PC-3 (cell line): Measurements from ENCODE around the gene HSPB6. TPM values are rescaled to one million over a fixed set of nuclear protein-coding genes. Genes with fewer than 3 reads are reported as not detected.

Experiments used
- ATAC-seq: fragments of 200-7000 bp; cut with Tn5 transposase; 2 replicates; pipeline ENCODE4 v1.9.1; 2020; ENCODE audit warnings: mild to moderate bottlenecking, moderate library complexity
- BruUV-seq: library from RNA; stranded (reverse); fragments of 400-500 nt; replicated peaks from 2 replicates; lab custom pipeline; 2021; lab: Mats Ljungman, UMichigan
- CTCF ChIA-PET: fragments of 300-600 bp; sonication (Branson Sonifier 250); formaldehyde crosslinking; loops from one replicate; lab custom pipeline; 2022; ENCODE audit warnings: antibody characterized with exemption; lab: Charles Lee
- POLR2A ChIA-PET: fragments of 300-600 bp; sonication (Branson Sonifier 250); formaldehyde crosslinking; loops from one replicate; lab custom pipeline; 2022; ENCODE audit warnings: antibody characterized with exemption; ENCODE audit not compliant: unreplicated experiment; lab: Charles Lee
- DNase-seq: peaks from one replicate; pipeline ENCODE4 v3.0.0-alpha.2; 2015
- H2AFZ ChIP-seq: fragments of 300-600 bp; sonication (generic); 2 replicates; pipeline ENCODE4 v1.6.0; 2016; ENCODE audit warnings: antibody characterized with exemption, low read length
- H3F3A ChIP-seq: fragments of 300-600 bp; sonication (generic); one replicate; pipeline ENCODE4 v1.6.0; 2017; ENCODE audit warnings: antibody characterized with exemption, low read length, control low read depth, mild to moderate bottlenecking; ENCODE audit not compliant: unreplicated experiment
- H3K27ac ChIP-seq: fragments of 300-600 bp; sonication (generic); 2 replicates; pipeline ENCODE4 v1.5.1; 2016; ENCODE audit warnings: mild to moderate bottlenecking, low read length
- H3K27me3 ChIP-seq: fragments of 300-600 bp; sonication (generic); 2 replicates; pipeline ENCODE4 v1.6.1; 2016; ENCODE audit warnings: low read length, mixed read lengths
- H3K36me3 ChIP-seq: fragments of 300-600 bp; sonication (generic); 2 replicates; pipeline ENCODE4 v1.6.1; 2016; ENCODE audit warnings: low read depth, mixed run types, low read length, mixed read lengths
- H3K4me1 ChIP-seq: fragments of 300-600 bp; sonication (generic); 2 replicates; pipeline ENCODE4 v1.5.1; 2016; ENCODE audit warnings: low read length; ENCODE audit not compliant: insufficient read depth
- H3K4me2 ChIP-seq: fragments of 300-600 bp; sonication (generic); 2 replicates; pipeline ENCODE4 v1.6.0; 2016; ENCODE audit warnings: low read length
- H3K4me3 ChIP-seq: fragments of 300-600 bp; sonication (generic); 2 replicates; pipeline ENCODE4 v1.5.1; 2016; ENCODE audit warnings: mild to moderate bottlenecking, low read length, mixed read lengths
- H3K79me2 ChIP-seq: fragments of 300-600 bp; sonication (generic); 2 replicates; pipeline ENCODE4 v1.6.1; 2017; ENCODE audit warnings: low read length, mixed read lengths
- H3K9ac ChIP-seq: fragments of 300-600 bp; sonication (generic); 2 replicates; pipeline ENCODE4 v1.6.0; 2016; ENCODE audit warnings: mild to moderate bottlenecking, low read length
- H3K9me2 ChIP-seq: fragments of 300-600 bp; sonication (generic); replicated peaks from 2 replicates; pipeline ENCODE4 v1.6.1; 2016; ENCODE audit warnings: mixed run types, low read length, mixed read lengths
- H3K9me3 ChIP-seq: fragments of 300-600 bp; sonication (generic); 2 replicates; pipeline ENCODE4 v1.6.1; 2016; ENCODE audit warnings: low read length, mixed read lengths
- H4K20me1 ChIP-seq: fragments of 300-600 bp; sonication (generic); 2 replicates; pipeline ENCODE4 v1.6.1; 2016; ENCODE audit warnings: low read length, mixed read lengths
- EZH2 ChIP-seq: fragments of 300-600 bp; sonication (generic); IDR thresholded peaks from one replicate; pipeline ENCODE4 v1.6.1; 2017; ENCODE audit warnings: antibody characterized with exemption, mild to moderate bottlenecking, low read length; ENCODE audit not compliant: unreplicated experiment
- EZH2phosphoT487 ChIP-seq: fragments of 300-600 bp; sonication (generic); IDR thresholded peaks from 2 replicates; pipeline ENCODE4 v1.6.1; 2018; ENCODE audit warnings: mild to moderate bottlenecking, antibody characterized with exemption, low read length, borderline replicate concordance
- intact Hi-C: fragments of 100-400 bp; cut with micrococcal nuclease; formaldehyde crosslinking; loops from 2 replicates; pipeline ENCODE4 v1.9.0; 2023
- total RNA-seq: library from RNA; depleted of rRNA; stranded (reverse); fragments of >200 nt; gene quantifications from 2 replicates; pipeline ENCODE4 v1.2.3, GENCODE V29; 2014
- TF ChIP-seq, protein P1 (sequence below): fragments of 300-600 bp; sonication (generic); conservative IDR thresholded peaks from 2 replicates; pipeline ENCODE4 v1.5.1; 2017; ENCODE audit warnings: antibody characterized with exemption, low read depth, mild to moderate bottlenecking, low read length

Gene HSPB6
- total RNA-seq, 1 experiment from 2014 or later, result not detected

- Histone ChIP-seq H3F3A (no peaks in the 10 kb centered on the region), H3K9me3 (no peaks in the 10 kb centered on the region), H3K36me3 (no peaks in the 10 kb centered on the region; the same call in 1 of the 2 replicates), H3K4me1 (peaks cover 20% of the 10 kb centered on the region; the same call in 1 of the 2 replicates), H3K4me2 (peak overlapping the region; percentile 98), H4K20me1 (0 out of 2 replicates have a peak, but pooled peaks cover 3% of the 10 kb centered on the region), H3K79me2 (peaks cover 33% of the 10 kb centered on the region), H3K27me3 (no peaks in the 10 kb centered on the region), H2AFZ (no peak overlapping the region), H3K9ac (peak overlapping the region; percentile 87), H3K4me3 (peak overlapping the region; percentile 95), H3K9me2 (no peaks in the 10 kb centered on the region), H3K27ac (no peak overlapping the region)
- DNase-seq (no peak), ATAC-seq (no peak)
- POLR2A ChIA-PET, result interaction anchor here (0.5 kb wide), 1 partner anchor 65 kb away, joined by 13 read pairs; no protein-coding TSS in a partner anchor
- BruUV-seq, result TSS peak; percentile 22
- CTCF ChIA-PET, result no interaction called here
- TF ChIP-seq, protein P1, sequence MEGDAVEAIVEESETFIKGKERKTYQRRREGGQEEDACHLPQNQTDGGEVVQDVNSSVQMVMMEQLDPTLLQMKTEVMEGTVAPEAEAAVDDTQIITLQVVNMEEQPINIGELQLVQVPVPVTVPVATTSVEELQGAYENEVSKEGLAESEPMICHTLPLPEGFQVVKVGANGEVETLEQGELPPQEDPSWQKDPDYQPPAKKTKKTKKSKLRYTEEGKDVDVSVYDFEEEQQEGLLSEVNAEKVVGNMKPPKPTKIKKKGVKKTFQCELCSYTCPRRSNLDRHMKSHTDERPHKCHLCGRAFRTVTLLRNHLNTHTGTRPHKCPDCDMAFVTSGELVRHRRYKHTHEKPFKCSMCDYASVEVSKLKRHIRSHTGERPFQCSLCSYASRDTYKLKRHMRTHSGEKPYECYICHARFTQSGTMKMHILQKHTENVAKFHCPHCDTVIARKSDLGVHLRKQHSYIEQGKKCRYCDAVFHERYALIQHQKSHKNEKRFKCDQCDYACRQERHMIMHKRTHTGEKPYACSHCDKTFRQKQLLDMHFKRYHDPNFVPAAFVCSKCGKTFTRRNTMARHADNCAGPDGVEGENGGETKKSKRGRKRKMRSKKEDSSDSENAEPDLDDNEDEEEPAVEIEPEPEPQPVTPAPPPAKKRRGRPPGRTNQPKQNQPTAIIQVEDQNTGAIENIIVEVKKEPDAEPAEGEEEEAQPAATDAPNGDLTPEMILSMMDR, result no peak
- TF ChIP-seq EZH2, result no peak
- no peak for TF ChIP-seq EZH2phosphoT487
- intact Hi-C loops, result loop anchor here (5.0 to 10.0 kb wide), 2 partner anchors 172 to 215 kb away; partner anchors contain the start of genes LRFN3 and TMEM147
These were observed 37.2 kb downstream of the HSPB6 start for GRCh38 chr19:35719402-35720162.

GRCh38 chr19:35718345-35719041, 38.3 kb downstream of the HSPB6 start:
- Histone ChIP-seq H3K9me3 (no peaks in the 10 kb centered on the region), H3K4me2 (peak overlapping the region; percentile 98), H3K9ac (peak overlapping the region; percentile 87), H3K9me2 (no peaks in the 10 kb centered on the region), H2AFZ (peak overlapping the region; percentile 51; the same call in 1 of the 2 replicates), H3K27ac (0 out of 2 replicates have a peak overlapping the region, but pooled peaks have one; percentile 1), H4K20me1 (0 out of 2 replicates have a peak, but pooled peaks cover 3% of the 10 kb centered on the region), H3K79me2 (peaks cover 33% of the 10 kb centered on the region), H3F3A (no peaks in the 10 kb centered on the region), H3K27me3 (no peaks in the 10 kb centered on the region), H3K4me3 (peak overlapping the region; percentile 95), H3K4me1 (peaks cover 20% of the 10 kb centered on the region; the same call in 1 of the 2 replicates), H3K36me3 (no peaks in the 10 kb centered on the region; the same call in 1 of the 2 replicates)
- TF ChIP-seq, protein P1, result no peak
- TF ChIP-seq EZH2phosphoT487 (no peak), EZH2 (no peak)
- no TSS peak for BruUV-seq
- intact Hi-C loops, result loop anchor here (5.0 to 10.0 kb wide), 2 partner anchors 171 to 216 kb away; partner anchors contain the start of genes LRFN3 and TMEM147
- ChIA-PET CTCF (no interaction called here), POLR2A (interaction anchor here (0.5 kb wide), 1 partner anchor 64 kb away, joined by 13 read pairs; no protein-coding TSS in a partner anchor)
- DNase-seq (peak; percentile 9), ATAC-seq (no peak)
